NCI-H146 treated with DMSO at 0.1 percent for 48 hours (cell line): Measurements from ENCODE around the gene AIDA.
"Not testable (repeated sequence)": the region's sequence is repeated elsewhere in the genome, so short reads cannot be mapped to it uniquely, and the experiment has no call there.

Experiments
- DNase-seq: peaks from one replicate; lab custom pipeline; 2025; ENCODE audit not compliant: unreplicated experiment; lab: John Stamatoyannopoulos, UW

The AIDA gene

DNA sequence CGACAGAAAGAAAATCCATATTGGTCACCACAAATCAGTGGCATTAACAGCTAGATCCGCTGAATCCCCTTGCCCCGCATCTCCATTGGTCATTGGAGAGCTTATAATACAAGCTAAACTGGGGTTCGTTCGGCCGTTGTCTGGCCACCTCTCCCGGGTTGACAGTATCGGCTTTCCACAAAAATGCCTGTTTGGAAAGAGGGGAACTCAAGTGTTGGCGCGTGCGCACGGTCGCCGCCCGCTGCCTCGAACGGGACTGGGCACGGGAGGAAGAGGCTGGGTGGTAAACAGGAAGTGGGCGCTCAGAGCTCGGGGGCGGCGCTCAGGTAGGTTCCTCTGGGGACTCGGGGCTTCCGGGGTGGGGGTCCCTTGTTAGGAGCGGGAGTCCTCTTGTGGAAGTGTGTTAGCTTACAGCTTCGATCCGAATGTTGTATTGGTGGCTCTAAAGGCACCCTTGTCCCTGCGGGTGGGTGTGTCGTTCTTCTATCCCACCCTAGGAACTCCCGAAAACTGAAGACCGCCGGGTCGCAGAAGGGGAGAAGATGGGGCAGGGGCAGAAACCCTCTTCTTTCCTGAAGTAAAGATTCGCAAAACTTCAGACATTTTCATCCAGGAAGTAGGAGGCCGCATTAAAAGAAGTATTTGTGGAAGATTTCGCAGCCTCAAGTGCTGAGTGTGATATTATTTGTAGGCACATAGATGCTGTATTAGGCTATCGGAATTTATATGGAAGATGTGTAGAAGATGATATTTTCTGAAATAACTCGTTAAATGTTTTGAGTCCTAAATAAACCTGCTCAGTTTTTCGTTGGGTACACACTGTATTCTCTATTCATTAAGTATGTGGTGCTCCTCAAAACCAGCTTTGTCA, 1.0 kb upstream of the AIDA start:
- DNase-seq, result peak; percentile 88

DNA sequence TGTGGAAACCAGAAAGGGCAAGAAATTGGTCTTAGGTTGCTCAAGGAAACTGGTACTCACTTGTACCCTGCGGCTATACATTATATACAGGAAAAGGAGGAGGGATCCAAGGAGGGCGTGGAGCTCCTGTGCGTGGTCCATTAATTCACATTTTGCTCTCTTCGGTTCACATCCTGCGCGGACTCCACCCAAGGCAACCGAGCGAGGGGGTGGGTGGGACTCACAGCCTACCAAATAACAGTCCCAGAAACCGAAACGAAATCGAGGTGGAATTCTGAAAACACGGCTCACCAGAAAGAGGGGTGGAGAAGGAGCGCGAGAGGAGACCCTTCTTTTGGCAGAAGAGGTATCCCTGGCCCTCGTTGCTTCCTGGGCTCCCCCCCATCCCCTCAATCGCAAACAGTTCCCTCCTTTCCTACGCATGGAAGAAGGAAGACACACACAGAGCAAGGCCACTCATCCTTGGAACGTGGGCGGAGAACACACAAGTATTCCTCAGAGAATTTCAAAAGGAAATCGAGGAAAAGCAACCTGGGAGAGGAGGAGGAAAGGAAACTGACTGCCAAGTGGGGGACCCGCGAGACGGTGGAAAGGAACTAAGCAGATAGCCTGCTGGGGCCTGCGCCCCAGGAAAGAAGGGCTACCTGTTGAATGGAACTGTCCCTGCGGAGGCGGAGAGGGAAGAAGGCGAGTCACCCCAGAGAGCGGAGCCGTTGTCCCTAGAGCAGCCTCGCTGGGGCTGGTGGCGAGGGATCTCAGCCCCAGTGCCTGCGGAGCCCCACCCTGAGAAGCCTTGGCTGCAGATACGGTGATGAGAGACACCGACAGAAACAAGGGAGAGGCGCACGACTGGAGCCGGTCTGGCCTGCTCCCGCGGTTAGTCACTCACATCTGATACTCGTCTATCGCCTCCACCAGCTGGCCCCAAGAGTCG, 705 bp downstream of the AIDA start:
- peak; percentile 63 for DNase-seq

DNA sequence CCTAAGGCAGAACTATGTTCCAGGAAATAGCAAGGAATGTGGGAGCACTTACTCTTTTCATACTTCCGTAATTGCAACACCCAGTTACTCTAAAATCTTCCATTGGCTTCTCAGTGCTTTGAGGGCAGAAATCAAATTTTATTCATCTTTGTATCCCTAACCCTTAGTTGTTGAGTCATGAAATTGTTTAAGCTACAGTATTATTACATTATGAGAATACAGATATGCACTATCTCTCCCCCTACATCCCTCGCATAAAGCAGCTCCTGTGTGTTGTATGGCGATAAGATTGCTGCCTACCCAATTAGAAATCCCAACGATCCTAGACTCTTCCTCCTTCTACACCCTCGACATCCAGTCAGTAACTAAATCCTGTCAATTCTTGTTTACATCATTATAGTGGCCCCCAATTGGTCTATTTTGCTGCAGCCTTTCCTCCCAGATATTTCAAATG, 2.6 kb downstream of the AIDA start:
- no peak for DNase-seq

DNA sequence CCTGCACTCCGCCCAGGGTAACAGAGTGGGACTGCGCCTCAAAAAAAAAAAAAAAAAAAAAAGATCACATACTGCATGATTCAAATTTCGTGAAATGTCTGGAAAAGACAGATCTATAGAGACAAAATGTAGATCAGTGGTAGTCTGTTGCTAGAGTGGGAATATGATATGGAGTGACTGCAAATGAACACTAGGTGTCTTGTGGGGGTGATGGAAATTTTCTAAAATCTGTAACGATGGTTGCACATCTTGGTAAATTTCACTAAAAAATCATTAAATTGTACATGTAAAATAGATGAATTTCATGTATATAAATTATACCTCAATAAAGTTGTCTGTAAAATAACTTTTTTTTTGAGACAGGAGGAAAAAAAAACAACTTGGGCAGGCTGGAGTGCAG, 5.5 kb downstream of the AIDA start:
- DNase-seq, result no peak

DNA sequence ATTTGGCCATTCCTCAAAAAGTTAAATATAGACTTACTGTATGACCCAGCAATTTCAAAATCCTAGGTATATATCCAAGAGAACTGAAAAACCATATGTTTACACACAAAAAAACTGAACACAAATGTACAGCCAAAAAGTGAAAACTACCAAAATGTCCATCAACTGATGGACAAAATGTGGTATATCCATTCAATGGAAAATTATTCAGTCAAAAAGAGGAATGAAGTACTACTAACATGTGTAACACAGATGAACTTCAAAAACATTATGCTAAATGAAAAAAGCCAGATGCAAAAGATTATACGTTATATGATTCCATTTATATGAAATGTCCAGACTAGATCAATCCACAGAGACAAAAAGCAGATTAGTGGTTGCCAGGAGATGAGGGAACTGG, 8.0 kb downstream of the AIDA start:
- no peak for DNase-seq

DNA sequence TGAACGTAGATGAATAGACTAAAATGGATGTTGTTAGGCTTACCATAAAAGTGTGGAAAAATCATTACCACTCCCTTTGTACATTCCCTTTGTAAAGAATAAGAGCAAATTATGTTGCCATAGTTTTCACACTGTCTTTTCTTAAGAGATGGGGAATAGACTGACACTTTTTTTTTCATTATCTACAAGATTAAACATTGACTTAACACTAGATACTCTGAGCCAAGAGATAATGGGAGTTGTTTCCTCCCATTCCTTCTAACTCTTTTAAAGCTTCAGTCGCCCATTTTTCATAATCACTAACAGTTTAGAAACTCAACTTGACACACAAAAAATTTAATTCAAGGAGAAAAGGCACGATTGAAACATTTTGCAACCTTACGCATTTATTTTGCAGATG, 10.1 kb downstream of the AIDA start:
- DNase-seq, result no peak

DNA sequence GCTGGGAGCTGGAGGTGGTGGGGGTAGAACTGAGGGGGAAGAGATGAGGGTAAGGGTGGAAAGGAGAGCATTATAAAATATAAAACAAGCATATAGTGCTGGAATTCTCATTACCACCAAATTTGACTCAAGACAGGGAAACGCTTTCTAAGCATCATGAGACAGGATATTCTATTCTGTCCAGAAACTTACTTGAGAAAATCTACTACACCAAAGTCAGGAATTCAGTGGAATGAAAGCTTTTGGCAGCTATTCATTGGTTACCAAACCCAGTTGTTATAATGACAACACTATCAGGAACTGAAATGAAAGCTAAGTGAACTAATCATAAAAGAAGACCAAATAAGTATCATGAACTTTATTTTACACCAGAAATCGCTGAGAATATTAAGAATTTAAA, 14.5 kb downstream of the AIDA start:
- no peak for DNase-seq

DNA sequence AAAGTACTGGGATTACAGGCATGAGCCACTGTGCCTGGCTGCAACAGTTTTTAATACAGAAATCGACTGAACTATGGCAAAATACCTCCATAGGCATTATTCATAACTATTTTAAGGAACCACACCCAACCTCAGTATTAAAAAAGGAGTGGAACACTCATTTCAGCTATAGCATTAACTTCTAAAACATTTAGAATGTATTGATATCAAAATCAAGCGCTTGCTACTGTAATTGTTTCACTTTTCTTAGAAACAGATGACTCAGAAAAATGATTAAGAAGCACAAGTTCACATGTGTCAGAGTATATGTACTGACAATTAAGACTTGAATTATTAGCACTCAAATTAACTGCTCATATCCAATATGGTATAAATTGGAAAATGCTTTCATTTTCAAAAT, 15.1 kb downstream of the AIDA start:
- no peak for DNase-seq

DNA sequence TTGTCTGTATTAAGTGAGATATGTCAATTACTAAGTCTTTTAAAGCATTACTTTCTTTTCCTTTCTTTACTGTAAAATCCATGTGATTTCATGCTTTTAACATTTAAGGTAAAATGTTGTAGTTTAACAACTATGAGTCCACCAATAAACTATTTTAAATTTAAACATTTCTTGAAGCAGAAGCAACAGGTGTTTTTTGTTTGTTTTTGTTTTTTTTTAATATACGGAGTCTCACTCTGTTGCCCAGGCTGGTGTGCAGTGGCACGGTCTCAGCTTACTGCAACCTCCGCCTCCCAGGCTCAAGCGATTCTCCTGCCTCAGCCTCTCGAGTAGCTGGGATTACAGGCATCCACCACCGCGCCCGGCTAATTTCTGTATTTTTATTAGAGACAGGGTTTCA, 15.6 kb downstream of the AIDA start:
- no peak for DNase-seq

DNA sequence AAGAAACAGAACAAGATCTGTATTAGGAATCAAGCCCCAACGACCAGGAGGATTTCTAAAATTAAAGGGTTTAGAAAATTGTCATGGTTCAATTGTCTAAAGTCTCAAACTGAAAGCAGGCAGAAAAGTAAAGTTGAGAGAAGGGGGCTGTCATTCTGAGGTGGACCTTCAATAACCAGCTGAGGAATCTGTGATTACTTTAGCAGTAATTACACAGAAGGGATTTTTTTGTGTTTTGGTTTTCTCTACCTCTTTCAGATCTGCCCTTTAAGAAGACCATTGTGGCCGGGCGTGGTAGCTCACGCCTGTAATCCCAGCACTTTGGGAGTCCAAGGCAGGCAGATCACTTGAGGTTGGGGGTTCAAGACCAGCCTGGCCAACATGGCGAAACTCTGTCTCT, 17.4 kb downstream of the AIDA start:
- DNase-seq, result no peak

DNA sequence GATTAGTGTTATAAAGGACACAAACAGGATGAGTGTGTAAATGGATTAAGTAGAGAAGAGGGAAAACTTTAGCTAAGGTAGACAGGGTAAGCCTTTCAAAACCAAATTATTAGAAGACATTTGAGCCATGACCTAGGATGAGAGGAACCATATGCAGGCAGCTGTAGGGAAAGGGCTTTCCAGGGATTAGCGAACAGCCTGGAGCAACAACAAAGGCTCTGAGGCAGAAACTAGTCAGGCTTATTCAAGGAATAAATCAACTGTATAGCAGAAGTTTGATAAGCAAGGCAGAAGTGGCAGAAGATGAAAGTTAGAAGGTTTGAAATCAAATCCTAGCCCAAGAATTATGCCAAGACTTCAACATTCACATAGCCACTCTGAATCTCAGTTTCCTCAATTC, 21.3 kb downstream of the AIDA start:
- no peak for DNase-seq

DNA sequence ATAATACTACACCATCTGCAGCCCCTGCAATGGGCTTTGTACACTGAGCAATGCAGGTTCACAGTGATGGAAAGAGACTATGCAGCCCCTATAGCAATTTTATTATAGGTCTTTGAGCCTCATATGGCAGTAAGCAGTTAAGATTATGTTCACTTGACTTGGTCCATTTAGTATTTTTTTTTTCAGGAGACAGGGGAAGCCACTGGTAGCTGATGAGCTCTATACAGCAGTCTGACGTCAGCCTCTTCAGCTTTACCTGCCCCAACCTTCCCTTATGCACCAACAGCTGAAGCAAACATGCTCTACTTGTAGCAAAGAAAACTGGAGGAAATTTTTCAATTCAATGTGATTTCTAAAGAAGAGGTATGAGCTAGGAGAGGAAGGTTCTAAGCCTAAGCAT, 32.2 kb downstream of the AIDA start:
- no peak for DNase-seq

DNA sequence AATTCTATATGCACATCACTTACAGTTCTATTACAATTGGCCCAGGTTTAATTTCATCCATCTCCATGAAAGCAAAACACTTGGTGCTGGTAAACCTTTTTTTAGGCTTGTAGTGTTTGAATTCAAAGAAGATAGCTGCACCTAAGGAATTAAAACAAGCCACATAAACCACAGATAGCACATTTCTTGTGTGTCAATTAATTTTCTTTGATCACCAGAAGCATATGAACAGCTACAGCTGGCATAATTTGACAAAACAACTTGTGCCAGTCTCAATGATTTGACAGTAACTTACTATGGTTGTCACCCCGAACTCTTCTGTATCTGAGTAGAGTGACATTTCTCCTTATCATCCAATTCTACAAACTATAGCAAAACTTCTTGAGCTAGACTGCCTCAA, 42.2 kb downstream of the AIDA start:
- no peak for DNase-seq

DNA sequence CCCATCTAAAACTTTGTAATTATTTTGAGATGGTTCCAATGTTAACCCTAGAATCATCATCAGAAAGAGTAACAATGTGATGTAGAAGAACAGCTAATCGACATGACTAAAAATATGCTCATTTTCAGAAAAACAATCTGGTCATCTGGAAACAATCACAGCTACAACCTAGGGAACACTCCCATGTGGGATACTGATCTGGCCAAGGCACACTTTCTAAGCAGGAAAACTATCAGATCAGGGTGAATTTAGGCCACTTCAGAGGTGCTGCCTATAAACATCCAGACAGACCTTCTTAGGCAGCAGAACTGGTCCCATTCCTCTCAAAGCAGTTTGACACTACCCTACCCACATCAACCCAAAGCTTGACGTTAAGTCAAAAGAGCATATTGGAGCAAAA, 43.2 kb downstream of the AIDA start:
- DNase-seq, result not testable (repeated sequence)

DNA sequence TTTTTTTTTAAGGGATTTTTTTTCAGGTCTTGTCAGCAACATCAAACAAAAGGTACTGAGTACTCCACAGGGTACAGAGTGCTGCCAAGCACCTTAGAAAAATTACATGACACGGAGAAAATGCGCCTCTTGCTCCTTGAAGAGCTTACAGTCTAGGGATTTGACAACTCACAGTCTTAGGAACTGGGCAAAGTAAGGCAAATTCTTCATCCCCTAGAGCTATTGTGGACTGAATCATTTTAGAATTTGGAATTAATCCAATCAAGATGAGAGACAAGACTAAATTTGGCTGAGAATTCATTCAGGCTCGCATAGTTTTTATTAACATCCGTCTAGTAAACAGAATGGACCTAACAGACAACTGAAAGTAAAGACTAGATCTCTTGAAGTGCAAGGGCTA, 44.1 kb downstream of the AIDA start:
- DNase-seq, result not testable (repeated sequence)

DNA sequence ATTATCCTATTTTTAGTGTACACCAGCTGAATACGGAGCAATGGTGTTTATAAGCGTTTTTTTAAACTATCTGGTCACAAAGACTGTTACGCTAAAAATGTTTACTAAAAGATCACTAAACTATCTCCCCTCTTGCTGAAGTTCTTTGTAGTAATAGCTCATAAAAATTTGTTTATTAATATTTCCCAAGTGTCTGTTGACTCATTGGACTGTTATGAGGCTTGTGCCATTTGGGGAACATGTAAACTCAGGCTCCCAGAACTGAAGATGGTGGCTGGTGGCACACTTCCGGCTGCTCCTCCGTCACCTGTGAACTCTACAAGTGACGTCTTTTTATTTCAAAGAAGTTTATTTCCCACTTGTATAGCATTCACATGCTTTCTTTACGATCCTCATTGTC, 46.3 kb downstream of the AIDA start:
- DNase-seq, result no peak

DNA sequence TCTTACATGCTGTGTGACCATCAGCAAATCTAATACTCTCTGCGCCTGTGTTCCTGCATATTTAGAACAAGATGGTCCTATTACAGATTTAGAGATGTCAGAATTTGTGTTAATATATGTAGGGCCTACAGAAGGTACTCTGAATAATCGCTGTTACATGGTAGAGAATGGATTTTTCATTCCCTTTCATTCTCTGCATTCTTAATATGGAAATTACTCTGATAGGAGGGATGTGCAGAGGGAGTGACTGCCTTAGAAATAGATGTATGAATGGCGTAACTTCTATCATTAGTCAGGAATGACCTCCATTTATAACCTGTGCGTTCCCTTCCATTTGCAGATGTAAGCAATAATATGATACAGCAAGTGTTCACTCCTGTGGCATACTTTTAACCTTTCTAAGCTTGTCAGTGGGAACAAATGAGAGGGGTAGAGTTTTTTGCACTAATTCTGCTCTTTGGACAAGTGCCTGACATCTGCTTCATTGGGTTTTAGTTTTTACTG, 48.8 kb downstream of the AIDA start:
- no peak for DNase-seq

DNA sequence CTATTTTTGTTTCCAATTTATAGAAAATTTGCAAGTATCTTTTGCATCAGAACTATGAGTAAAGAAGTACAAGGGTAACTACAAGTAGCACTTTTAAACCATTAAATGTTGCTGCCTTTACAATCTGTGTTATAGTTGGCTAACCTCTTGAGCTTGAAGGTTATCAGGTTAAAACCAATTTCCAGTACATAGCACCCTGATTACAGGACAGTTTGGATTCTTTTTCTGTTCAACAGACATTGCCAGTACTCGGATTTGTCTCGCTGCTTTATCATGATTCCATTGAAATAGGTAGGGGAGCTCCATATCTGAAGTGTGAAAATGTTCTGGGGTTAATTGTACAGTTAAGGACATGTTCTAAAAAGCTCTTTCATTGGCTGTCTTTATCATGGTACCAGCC, 54.4 kb downstream of the AIDA start:
- DNase-seq, result no peak

DNA sequence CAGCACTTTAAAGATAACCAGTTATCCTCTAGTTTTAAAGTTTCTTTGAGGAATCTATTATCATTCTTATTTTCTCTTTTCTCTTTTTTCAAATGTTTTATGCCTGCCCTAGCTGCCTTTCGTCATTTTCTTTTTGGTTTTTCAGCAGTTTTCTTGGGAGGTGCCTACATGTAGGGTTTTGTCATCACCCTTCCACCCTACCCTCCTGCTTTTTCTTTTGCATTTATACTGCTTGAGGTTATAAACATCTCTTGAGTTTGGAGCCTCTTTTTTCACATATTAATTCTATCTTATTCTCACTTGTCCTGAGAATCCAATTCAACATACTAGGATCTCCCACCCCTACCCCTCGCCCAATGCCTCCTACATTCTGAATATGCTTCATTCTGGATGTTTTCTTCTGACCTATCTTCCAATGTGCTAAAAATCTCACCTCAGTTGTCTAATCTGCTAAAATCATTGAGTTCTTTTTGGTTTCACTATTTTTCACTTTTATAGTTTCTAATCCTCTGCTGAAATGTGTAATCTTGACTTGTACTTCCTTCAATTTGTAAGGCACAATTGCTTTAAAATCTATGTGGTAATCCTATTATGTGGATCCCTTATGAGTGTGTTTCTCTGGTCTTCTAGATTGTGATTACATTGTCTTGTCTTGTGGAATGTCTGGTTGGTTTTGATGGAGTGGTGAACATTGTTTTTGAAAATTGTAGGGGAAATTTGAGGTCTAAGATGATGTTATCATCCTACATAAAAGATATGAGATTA, 55.7 kb downstream of the AIDA start:
- no peak for DNase-seq

DNA sequence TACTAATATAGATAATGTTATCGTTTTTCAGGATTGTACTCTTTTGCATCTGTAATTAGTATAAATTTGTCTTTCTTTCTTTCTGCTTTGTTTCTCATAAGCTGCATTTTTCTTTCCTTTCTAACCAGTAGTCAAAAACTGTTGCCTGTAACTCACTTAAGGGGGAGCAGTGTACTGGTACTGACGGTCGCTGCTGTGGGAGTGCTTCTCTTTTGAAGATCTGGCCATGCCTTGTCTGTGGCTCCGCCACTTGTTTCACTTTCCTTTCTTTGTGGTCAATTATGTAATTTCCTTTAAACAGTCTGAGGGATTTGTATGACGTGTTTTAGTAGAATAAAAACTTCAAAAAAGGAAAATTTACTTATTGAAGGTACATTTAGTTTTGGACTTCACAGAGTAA, 57.4 kb downstream of the AIDA start:
- no peak for DNase-seq

DNA sequence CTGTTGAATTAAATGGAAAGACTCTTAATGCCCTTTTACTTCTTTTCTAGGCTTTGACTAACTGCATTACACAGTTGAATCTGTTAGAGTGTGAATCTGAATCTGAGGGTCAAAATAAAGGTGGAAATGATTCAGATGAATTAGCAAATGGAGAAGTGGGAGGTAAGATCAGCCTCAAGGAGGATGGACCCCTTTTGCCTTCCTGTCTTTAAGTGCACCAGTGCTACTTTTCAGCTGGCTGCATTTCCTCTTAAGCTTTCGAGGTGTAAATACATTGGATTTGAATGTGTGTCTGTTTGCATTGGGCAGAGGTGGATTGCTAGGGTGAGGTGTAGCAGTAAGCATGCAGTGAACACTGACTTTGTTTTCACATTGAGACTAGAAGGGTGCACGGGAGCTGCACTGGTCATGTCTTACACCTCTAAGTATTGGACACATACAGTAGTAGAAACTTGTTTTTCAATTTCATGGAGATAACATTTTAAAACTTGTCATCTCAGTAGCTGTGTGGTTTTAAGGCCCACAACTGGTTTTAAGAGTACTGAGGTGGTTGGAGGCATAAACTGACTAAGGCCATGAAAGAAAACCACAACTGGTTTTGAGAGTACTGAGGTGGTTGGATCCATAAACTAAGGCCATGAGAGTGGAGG, 59.0 kb downstream of the AIDA start:
- no peak for DNase-seq
